ENCODE measurements around the gene SALL1. TPM values are rescaled to one million over a fixed set of nuclear protein-coding genes. Genes with fewer than 3 reads are reported as not detected.
A peak's percentile ranks its signal among the peaks of the same experiment; 100 is the strongest.

Gene SALL1
- total and polyA plus RNA-seq, 2 of the 13 experiments (the other 11 are each of a cell fraction or from before 2014, with no cell fraction given): 6.6 to 12.3 TPM

- in situ Hi-C loops (cut with HindIII; ENCODE audit: extremely low pct_ligation_motif_present, low pct_unique_long_range_greater_than_20kb): no loop called here
- no peak for ATAC-seq
- CTCF ChIA-PET (ENCODE audit: low intra/inter-chr PET ratio, low total read pairs): no interaction called here
These were observed 14.0 kb upstream of the SALL1 start for GRCh38 chr16:51165043-51165442.

DNA sequence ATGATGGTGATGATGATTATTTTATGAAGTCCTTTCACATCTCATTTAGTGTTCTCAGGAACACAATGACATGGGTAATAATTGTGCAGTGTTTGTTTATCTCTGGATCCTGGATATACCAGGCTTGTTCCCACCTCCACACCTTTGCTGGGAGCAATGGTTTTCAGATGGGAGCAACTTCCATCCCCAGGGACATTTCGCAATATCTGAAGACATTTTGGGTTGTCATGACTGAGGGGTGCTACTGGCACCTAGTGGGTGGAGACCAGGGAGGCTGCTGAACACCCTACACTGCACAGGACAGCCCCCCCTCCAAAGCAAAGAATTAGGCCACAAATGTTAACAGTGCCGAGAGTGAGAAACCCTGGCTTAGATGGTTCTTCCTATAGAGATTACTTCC lies 13.5 kb upstream of the SALL1 start:
- Histone ChIP-seq H3K27ac (ENCODE audit: extremely low read length, insufficient read depth, low read length) (no peak overlapping the region), H4K20me1 (ENCODE audit: insufficient read depth, low read length) (no peaks in the 10 kb centered on the region), H3K79me2 (ENCODE audit: insufficient read depth, low read length) (no peaks in the 10 kb centered on the region), H3K9ac (ENCODE audit: insufficient read depth, low read depth, low read length) (no peak overlapping the region), H3K4me1 (ENCODE audit: insufficient read depth, low read length) (peaks cover 11% of the 10 kb centered on the region; the same call in 1 of the 2 replicates), H3K4me2 (ENCODE audit: low read depth, low read length) (no peak overlapping the region), H3K36me3 (replicated peaks in 1 of 2; ENCODE audit: control insufficient read depth in 1 of 2, insufficient read depth in 2 of 2, low read length in 2 of 2) (no peaks in the 10 kb centered on the region), H2AFZ (ENCODE audit: low read length) (no peak overlapping the region), H3K27me3 (ENCODE audit: control insufficient read depth in 1 of 2, insufficient read depth in 2 of 2, low read length in 2 of 2) (no peaks in the 10 kb centered on the region; a peak in 1 of 5 replicates), H3K4me3 (replicated peaks in 1 of 3; ENCODE audit: insufficient read depth in 1 of 3, low read depth in 2 of 3, low read length in 3 of 3) (no peak overlapping the region), H3K9me3 (ENCODE audit: low read length) (no peaks in the 10 kb centered on the region)
- intact Hi-C loops (cut with micrococcal nuclease; ENCODE audit: unreplicated experiment): no loop called here
- ChIA-PET CTCF (ENCODE audit: low intra/inter-chr PET ratio, low total read pairs) (no interaction called here), POLR2A (no interaction called here)
- ATAC-seq: no peak
- in situ Hi-C loops (cut with HindIII; ENCODE audit: extremely low pct_ligation_motif_present, low pct_unique_long_range_greater_than_20kb): no loop called here
- DNase-seq (ENCODE audit: low spot score): no peak
- no TSS peak for BruUV-seq (replicated peaks)
- no peak for FAIRE-seq
- whole genome bisulfite sequencing (ENCODE audit: low lambda C conversion rate): 97% methylated on average over 2 of the region's 2 CpGs
- TF ChIP-seq, protein P1, sequence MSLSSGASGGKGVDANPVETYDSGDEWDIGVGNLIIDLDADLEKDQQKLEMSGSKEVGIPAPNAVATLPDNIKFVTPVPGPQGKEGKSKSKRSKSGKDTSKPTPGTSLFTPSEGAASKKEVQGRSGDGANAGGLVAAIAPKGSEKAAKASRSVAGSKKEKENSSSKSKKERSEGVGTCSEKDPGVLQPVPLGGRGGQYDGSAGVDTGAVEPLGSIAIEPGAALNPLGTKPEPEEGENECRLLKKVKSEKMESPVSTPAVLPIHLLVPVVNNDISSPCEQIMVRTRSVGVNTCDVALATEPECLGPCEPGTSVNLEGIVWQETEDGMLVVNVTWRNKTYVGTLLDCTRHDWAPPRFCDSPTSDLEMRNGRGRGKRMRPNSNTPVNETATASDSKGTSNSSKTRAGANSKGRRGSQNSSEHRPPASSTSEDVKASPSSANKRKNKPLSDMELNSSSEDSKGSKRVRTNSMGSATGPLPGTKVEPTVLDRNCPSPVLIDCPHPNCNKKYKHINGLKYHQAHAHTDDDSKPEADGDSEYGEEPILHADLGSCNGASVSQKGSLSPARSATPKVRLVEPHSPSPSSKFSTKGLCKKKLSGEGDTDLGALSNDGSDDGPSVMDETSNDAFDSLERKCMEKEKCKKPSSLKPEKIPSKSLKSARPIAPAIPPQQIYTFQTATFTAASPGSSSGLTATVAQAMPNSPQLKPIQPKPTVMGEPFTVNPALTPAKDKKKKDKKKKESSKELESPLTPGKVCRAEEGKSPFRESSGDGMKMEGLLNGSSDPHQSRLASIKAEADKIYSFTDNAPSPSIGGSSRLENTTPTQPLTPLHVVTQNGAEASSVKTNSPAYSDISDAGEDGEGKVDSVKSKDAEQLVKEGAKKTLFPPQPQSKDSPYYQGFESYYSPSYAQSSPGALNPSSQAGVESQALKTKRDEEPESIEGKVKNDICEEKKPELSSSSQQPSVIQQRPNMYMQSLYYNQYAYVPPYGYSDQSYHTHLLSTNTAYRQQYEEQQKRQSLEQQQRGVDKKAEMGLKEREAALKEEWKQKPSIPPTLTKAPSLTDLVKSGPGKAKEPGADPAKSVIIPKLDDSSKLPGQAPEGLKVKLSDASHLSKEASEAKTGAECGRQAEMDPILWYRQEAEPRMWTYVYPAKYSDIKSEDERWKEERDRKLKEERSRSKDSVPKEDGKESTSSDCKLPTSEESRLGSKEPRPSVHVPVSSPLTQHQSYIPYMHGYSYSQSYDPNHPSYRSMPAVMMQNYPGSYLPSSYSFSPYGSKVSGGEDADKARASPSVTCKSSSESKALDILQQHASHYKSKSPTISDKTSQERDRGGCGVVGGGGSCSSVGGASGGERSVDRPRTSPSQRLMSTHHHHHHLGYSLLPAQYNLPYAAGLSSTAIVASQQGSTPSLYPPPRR (CRISPR knock-in tag; IDR thresholded peaks at IDR 0.05; ENCODE audit: borderline replicate concordance): no peak
- TF ChIP-seq, protein P2, sequence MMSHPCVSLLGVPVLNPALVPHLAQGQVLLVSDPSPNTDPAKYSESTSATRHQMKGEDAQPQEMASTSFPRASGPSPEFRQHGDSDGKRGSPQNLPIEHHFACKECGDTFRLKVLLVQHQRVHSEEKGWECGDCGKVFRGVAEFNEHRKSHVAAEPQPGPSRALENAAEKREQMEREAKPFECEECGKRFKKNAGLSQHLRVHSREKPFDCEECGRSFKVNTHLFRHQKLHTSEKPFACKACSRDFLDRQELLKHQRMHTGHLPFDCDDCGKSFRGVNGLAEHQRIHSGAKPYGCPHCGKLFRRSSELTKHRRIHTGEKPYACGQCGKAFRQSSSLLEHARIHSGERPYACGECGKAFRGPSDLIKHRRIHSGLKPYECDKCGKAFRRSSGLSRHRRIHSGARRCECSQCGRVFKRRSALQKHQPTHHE (CRISPR knock-in tag; IDR thresholded peaks at IDR 0.05; ENCODE audit: borderline replicate concordance): no peak
- TF ChIP-seq ZNF749 (CRISPR knock-in tag; IDR thresholded peaks at IDR 0.05; ENCODE audit: borderline replicate concordance): no peak
- no peak for TF ChIP-seq ELF4 (CRISPR knock-in tag; IDR thresholded peaks at IDR 0.05; ENCODE audit: borderline replicate concordance)
- TF ChIP-seq, protein P3, sequence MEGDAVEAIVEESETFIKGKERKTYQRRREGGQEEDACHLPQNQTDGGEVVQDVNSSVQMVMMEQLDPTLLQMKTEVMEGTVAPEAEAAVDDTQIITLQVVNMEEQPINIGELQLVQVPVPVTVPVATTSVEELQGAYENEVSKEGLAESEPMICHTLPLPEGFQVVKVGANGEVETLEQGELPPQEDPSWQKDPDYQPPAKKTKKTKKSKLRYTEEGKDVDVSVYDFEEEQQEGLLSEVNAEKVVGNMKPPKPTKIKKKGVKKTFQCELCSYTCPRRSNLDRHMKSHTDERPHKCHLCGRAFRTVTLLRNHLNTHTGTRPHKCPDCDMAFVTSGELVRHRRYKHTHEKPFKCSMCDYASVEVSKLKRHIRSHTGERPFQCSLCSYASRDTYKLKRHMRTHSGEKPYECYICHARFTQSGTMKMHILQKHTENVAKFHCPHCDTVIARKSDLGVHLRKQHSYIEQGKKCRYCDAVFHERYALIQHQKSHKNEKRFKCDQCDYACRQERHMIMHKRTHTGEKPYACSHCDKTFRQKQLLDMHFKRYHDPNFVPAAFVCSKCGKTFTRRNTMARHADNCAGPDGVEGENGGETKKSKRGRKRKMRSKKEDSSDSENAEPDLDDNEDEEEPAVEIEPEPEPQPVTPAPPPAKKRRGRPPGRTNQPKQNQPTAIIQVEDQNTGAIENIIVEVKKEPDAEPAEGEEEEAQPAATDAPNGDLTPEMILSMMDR (CRISPR knock-in tag; IDR thresholded peaks at IDR 0.05): peak; percentile 25; the same call in 1 of the 2 replicates
- no peak for TF ChIP-seq DR1 (CRISPR knock-in tag; IDR thresholded peaks at IDR 0.05)
- no peak for TF ChIP-seq KDM1A (CRISPR knock-in tag; IDR thresholded peaks at IDR 0.05)
- TF ChIP-seq ZMYM4 (CRISPR knock-in tag; IDR thresholded peaks at IDR 0.05): no peak

More at GRCh38 chr16:51165043-51165442, 14.0 kb upstream of the SALL1 start:
- Histone ChIP-seq H3K27ac (ENCODE audit: extremely low read length, insufficient read depth, low read length) (no peak overlapping the region), H3K4me3 (replicated peaks in 1 of 3; ENCODE audit: insufficient read depth in 1 of 3, low read depth in 2 of 3, low read length in 3 of 3) (no peak overlapping the region), H3K79me2 (ENCODE audit: insufficient read depth, low read length) (no peaks in the 10 kb centered on the region), H3K9me3 (ENCODE audit: low read length) (no peaks in the 10 kb centered on the region), H2AFZ (ENCODE audit: low read length) (no peak overlapping the region), H3K27me3 (ENCODE audit: control insufficient read depth in 1 of 2, insufficient read depth in 2 of 2, low read length in 2 of 2) (no peaks in the 10 kb centered on the region; a peak in 1 of 5 replicates), H3K9ac (ENCODE audit: insufficient read depth, low read depth, low read length) (no peak overlapping the region), H3K36me3 (replicated peaks in 1 of 2; ENCODE audit: control insufficient read depth in 1 of 2, insufficient read depth in 2 of 2, low read length in 2 of 2) (no peaks in the 10 kb centered on the region), H3K4me2 (ENCODE audit: low read depth, low read length) (no peak overlapping the region), H3K4me1 (ENCODE audit: insufficient read depth, low read length) (peaks cover 11% of the 10 kb centered on the region; the same call in 1 of the 2 replicates), H4K20me1 (ENCODE audit: insufficient read depth, low read length) (no peaks in the 10 kb centered on the region)
- no TSS peak for BruUV-seq (replicated peaks)
- DNase-seq (ENCODE audit: low spot score) (no peak), FAIRE-seq (no peak)
- POLR2A ChIA-PET: no interaction called here
- 25% methylated on average over 1 of the region's 1 CpG for WGBS (ENCODE audit: low lambda C conversion rate)
- intact Hi-C loops (cut with micrococcal nuclease; ENCODE audit: unreplicated experiment): no loop called here
- TF ChIP-seq MAFK (conservative IDR thresholded peaks at IDR 0.05 in 1 of 2, IDR thresholded peaks at IDR 0.05 in 1 of 2; ENCODE audit: low read length in 2 of 2): peak; percentile 80 to 81
- TF ChIP-seq CBX2 (IDR thresholded peaks at IDR 0.05; ENCODE audit: low read depth, low read length): no peak
- TF ChIP-seq CBX2 (CRISPR knock-in tag; IDR thresholded peaks at IDR 0.05; ENCODE audit: low read depth): no peak
- no peak for TF ChIP-seq KLF12 (CRISPR knock-in tag; IDR thresholded peaks at IDR 0.05; ENCODE audit: borderline replicate concordance)
- TF ChIP-seq ZNF224 (CRISPR knock-in tag; IDR thresholded peaks at IDR 0.05): no peak
- peak; percentile 63 for TF ChIP-seq MAFF (IDR thresholded peaks at IDR 0.05; ENCODE audit: low read depth, low read length)
- no peak for TF ChIP-seq ZKSCAN8 (CRISPR knock-in tag; IDR thresholded peaks at IDR 0.05; ENCODE audit: borderline replicate concordance)

All from HepG2 (cell line).